ENCODE measurements around the gene HNRNPK.

DNA sequence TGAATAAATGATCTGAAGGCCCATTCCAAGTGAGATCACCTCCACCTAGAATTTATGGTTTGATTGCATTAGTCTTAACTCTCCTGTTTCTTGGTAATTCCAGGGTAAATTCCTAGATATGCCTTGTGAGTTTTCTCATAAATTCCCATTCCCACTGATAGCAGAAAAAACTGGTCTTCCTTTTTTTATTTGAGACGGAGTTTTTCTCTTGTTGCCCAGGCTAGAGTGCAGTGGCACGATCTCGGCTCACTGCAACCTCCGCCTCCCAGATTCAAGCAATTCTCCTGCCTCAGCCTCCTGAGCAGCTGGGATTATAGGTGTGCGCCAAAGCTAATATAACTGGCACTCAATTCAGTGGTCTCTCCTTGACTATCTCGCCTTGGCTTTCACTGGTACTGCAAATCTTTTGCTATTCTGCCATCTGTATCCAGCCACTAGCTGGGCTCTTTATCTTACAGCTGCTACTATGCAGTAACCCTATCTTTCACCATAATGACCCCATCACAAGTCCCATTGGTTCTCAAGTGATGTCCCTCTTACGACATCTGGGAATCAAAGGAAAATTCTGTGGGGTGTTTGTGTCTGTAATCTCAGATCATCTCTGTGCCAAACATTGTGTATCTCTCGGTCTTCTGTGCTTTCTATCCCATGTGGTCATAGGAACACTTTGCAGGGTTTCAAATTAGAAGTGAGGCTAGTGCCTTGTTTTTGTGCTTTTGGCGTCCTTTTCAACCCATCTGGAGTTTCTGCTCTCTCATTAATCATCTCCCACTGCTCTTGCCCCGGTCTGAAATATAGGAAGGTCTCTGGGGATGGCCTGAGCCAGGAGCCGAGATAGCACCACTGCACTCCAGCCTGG, 14.4 kb downstream of the HNRNPK start:
- TF ChIP-seq GATA3 (IDR thresholded peaks at IDR 0.05; ENCODE audit: low read depth, low read length) (no peak), GATA2 (IDR thresholded peaks at IDR 0.05; ENCODE audit: low read depth, low read length) (no peak)

Data from SH-SY5Y (cell line).